ENCODE measurements around the gene WWTR1. TPM values are rescaled to one million over a fixed set of nuclear protein-coding genes. Genes with fewer than 3 reads are reported as not detected.

WWTR1 gene
- total and polyA plus RNA-seq, 2 of the 8 experiments (the other 6 are each of a cell fraction or from before 2014, with no cell fraction given), result 15.7 to 18.6 TPM

- Histone ChIP-seq H3K9ac (replicated peaks in 1 of 4; ENCODE audit: extremely low read depth in 1 of 4, low read depth in 3 of 4, low read length in 3 of 4) (no peak within 1 kb of the TSS), H3K23me2 (ENCODE audit: low read depth, low read length) (no peaks in the 10 kb centered on the region), H4K20me1 (replicated peaks in 1 of 2; ENCODE audit: control insufficient read depth in 1 of 2, insufficient read depth in 2 of 2, low read length in 2 of 2) (no peaks in the 10 kb centered on the region), H4K91ac (replicated peaks; ENCODE audit: insufficient read length, low read length) (no peak within 1 kb of the TSS), H3K4ac (replicated peaks; ENCODE audit: insufficient read length, low read depth, low read length) (no peak within 1 kb of the TSS), H3K18ac (ENCODE audit: extremely low read depth, low read length) (no peak within 1 kb of the TSS), H3K23ac (ENCODE audit: insufficient read length) (no peak within 1 kb of the TSS), H4K5ac (ENCODE audit: insufficient read length, low read depth, low read length) (no peak within 1 kb of the TSS), H2AFZ (ENCODE audit: low read length) (peak within 1 kb of the TSS; percentile 15; the same call in 1 of the 2 replicates), H3K27ac (ENCODE audit: low read depth, low read length) (no peak within 1 kb of the TSS), H3K9me3 (ENCODE audit: insufficient read depth in 2 of 2, low read depth in 1 of 2, low read length in 1 of 2) (no peaks in the 10 kb centered on the region), H2BK15ac (ENCODE audit: low read length) (no peak within 1 kb of the TSS), H3K27me3 (replicated peaks in 1 of 4; ENCODE audit: control insufficient read depth in 3 of 4, extremely low read depth in 1 of 4, insufficient read depth in 3 of 4, low read length in 3 of 4) (no peaks in the 10 kb centered on the region), H2BK5ac (ENCODE audit: low read depth, low read length) (no peak within 1 kb of the TSS), H2BK120ac (replicated peaks; ENCODE audit: low read depth, low read length) (no peak within 1 kb of the TSS), H3K56ac (replicated peaks; ENCODE audit: insufficient read length, low read depth, low read length) (no peak within 1 kb of the TSS), H3K4me2 (ENCODE audit: insufficient read depth in 1 of 2, low read depth in 2 of 2, low read length in 2 of 2) (no peak within 1 kb of the TSS), H2BK20ac (ENCODE audit: low read length) (no peak within 1 kb of the TSS), H3K79me2 (ENCODE audit: control insufficient read depth in 1 of 2, insufficient read depth in 2 of 2, low read length in 2 of 2) (no peaks in the 10 kb centered on the region), H3K4me1 (replicated peaks in 1 of 4; ENCODE audit: control insufficient read depth in 3 of 4, insufficient read depth in 4 of 4, low read length in 3 of 4) (no peaks in the 10 kb centered on the region; a peak in 2 of 7 replicates), H2BK12ac (ENCODE audit: low read depth, low read length) (no peak within 1 kb of the TSS), H3K79me1 (ENCODE audit: low read depth, low read length) (no peaks in the 10 kb centered on the region), H3K4me3 (ENCODE audit: extremely low read depth in 1 of 4, insufficient read depth in 2 of 4, low read depth in 3 of 4, low read length in 4 of 4) (no peak within 1 kb of the TSS), H3K14ac (ENCODE audit: insufficient read length) (no peak within 1 kb of the TSS), H4K8ac (ENCODE audit: extremely low read depth, insufficient read depth, low read length) (no peak within 1 kb of the TSS), H3K36me3 (ENCODE audit: control insufficient read depth in 2 of 4, insufficient read depth in 4 of 4, low read length in 3 of 4) (no peaks in the 10 kb centered on the region), H2AK5ac (ENCODE audit: low read depth, low read length) (no peak within 1 kb of the TSS)
- ChIA-PET CTCF (ENCODE audit: partially characterized antibody) (interaction anchor here (0.6 to 5.8 kb wide), 12 partner anchors 13 to 519 kb away, joined by 3 to 39 read pairs (median 3); no protein-coding TSS in a partner anchor), POLR2A (ENCODE audit: partially characterized antibody) (no interaction called here)
- FAIRE-seq (no peak), DNase-seq (ENCODE audit: low read depth in 1 of 2, low spot score in 2 of 2) (no peak)
- TF ChIP-seq SRF (IDR thresholded peaks at IDR 0.05; ENCODE audit: low read depth, low read length) (no peak), SAP30 (IDR thresholded peaks at IDR 0.05; ENCODE audit: insufficient read depth, insufficient replicate concordance, low read length) (no peak), SP4 (IDR thresholded peaks at IDR 0.05; ENCODE audit: low read length) (no peak)
- WGBS, 2 experiments (ENCODE audit: extremely low coverage in 1 of 2, insufficient coverage in 1 of 2, insufficient read length in 1 of 2, insufficient replicate concordance in 2 of 2, low coverage in 1 of 2, low lambda C conversion rate in 2 of 2, missing lambda C conversion rate in 1 of 2), result 86% methylated on average over 5 of the region's 5 CpGs; no CpG with 5 or more reads in 1 of the 2 experiments
Observed at GRCh38 chr3:149474250-149474817, 183.5 kb downstream of the WWTR1 start, which contains the start of gene TM4SF4. Gene TM4SF4, plus strand, starts transcription at chr3:149474697. Its CDS starts 181 bp downstream, at chr3:149474878.
